Neuron (in vitro differentiated cells): ENCODE data around the gene C15orf39.

Experiments used
- H2AFZ ChIP-seq: one replicate; pipeline ENCODE4 v1.6.1; 2013; ENCODE audit warnings: low read depth, mild to moderate bottlenecking, inconsistent platforms, low read length, moderate library complexity
- H3K27me3 ChIP-seq: one replicate; pipeline ENCODE4 v1.6.1; 2013; ENCODE audit warnings: low read length; ENCODE audit not compliant: insufficient read depth
- H3K36me3 ChIP-seq: one replicate; pipeline ENCODE4 v1.6.1; 2013; ENCODE audit warnings: low read length; ENCODE audit not compliant: insufficient read depth
- H3K4me1 ChIP-seq: one replicate; pipeline ENCODE4 v1.6.1; 2013; ENCODE audit warnings: low read length; ENCODE audit not compliant: insufficient read depth
- H3K4me3 ChIP-seq: 2 replicates; pipeline ENCODE4 v1.5.1; 2013; ENCODE audit warnings: mild to moderate bottlenecking, low read length, moderate library complexity
- H3K9me3 ChIP-seq: one replicate; pipeline ENCODE4 v1.6.1; 2013; ENCODE audit warnings: low read length

Gene C15orf39

GRCh38 chr15:75201616-75202250 is at the start of gene C15orf39:
Gene C15orf39 (plus strand): TSS chr15:75201882. CDS start chr15:75206049, 4,167 bp downstream.
- H3K4me3 ChIP-seq, result peak within 1 kb of the TSS; percentile 80
- peaks cover 18% of the 10 kb centered on the region for H3K4me1 ChIP-seq
- H3K27me3 ChIP-seq, result peaks cover 23% of the 10 kb centered on the region
- H3K36me3 ChIP-seq, result peaks cover 3% of the 10 kb centered on the region
- H2AFZ ChIP-seq, result peak within 1 kb of the TSS; percentile 97
- no peaks in the 10 kb centered on the region for H3K9me3 ChIP-seq

DNA sequence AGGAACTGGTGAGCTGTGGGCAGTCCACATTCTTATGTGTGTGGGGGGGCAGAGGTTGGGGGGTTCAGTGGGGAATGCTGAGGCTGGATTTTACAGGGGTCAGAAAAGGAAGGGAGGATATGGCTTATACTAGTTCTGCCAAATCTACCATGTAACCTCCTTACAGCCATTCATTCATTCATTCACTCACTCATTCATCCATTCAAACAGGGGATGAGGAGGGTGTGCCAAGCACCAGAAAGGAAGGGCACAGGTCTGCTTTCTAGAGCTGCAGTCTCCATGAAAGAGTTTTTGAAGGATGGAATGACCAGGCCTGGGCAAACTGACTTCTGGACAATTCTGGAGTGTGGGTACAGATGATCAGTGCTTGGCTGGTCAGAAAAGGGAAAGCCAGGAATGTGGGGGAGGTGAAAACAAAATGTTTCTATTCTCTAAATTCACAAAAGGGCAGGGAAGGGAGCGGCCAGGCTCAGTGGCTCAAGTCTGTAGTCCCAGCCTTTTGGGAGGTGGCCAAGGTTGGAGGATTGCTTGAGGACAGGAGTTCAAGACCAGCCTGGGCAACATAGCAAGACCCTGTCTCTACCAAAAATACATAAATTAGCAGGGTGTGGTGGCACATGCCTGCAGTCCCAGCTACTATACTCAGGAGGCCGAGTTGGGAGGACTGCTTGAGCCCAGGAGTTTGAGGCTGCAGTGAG is 49.2 kb upstream of the C15orf39 start:
- no peaks in the 10 kb centered on the region for H3K36me3 ChIP-seq
- no peaks in the 10 kb centered on the region for H3K9me3 ChIP-seq
- H3K4me3 ChIP-seq, result no peak overlapping the region
- H3K4me1 ChIP-seq, result no peaks in the 10 kb centered on the region
- no peaks in the 10 kb centered on the region for H3K27me3 ChIP-seq
- no peak overlapping the region for H2AFZ ChIP-seq

DNA sequence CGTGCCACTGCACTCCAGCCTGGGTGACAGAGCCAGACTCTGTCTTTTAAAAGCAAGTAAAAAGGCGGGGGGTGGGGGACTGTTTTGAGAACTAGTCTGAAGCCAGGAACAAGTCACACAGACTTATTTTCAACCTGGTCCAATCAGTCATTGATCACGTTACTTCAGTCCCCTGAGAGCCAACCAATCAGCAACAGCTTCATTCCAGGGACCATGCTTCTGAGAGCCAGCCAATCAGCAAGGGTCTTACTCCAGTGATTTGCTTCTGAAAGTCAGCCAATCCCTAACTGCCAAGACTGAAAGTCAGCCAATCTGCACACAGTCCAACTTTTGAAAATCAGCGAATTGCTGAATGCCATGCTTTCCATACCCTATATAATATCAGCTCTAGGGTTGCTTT is 48.6 kb upstream of the C15orf39 start:
- no peak overlapping the region for H2AFZ ChIP-seq
- H3K4me3 ChIP-seq, result no peak overlapping the region
- H3K27me3 ChIP-seq, result no peaks in the 10 kb centered on the region

GRCh38 chr15:75153565-75154276 is 48.0 kb upstream of the C15orf39 start:
- Histone ChIP-seq H3K27me3 (no peaks in the 10 kb centered on the region), H3K9me3 (no peaks in the 10 kb centered on the region), H3K4me3 (no peak overlapping the region), H2AFZ (no peak overlapping the region), H3K36me3 (no peaks in the 10 kb centered on the region), H3K4me1 (no peaks in the 10 kb centered on the region)

More for the DNA sequence above, 48.6 kb upstream of the C15orf39 start:
- Histone ChIP-seq H3K36me3 (no peaks in the 10 kb centered on the region), H3K9me3 (no peaks in the 10 kb centered on the region), H3K4me1 (no peaks in the 10 kb centered on the region)

GRCh38 chr15:75154461-75155062 is 47.1 kb upstream of the C15orf39 start:
- no peaks in the 10 kb centered on the region for H3K9me3 ChIP-seq
- H3K4me1 ChIP-seq, result no peaks in the 10 kb centered on the region
- H3K4me3 ChIP-seq, result no peak overlapping the region
- no peak overlapping the region for H2AFZ ChIP-seq
- H3K36me3 ChIP-seq, result no peaks in the 10 kb centered on the region
- H3K27me3 ChIP-seq, result no peaks in the 10 kb centered on the region

- H3K9me3 ChIP-seq, result no peaks in the 10 kb centered on the region
- H3K27me3 ChIP-seq, result no peaks in the 10 kb centered on the region
- H3K36me3 ChIP-seq, result no peaks in the 10 kb centered on the region
- no peaks in the 10 kb centered on the region for H3K4me1 ChIP-seq
- H2AFZ ChIP-seq, result no peak overlapping the region
- no peak overlapping the region for H3K4me3 ChIP-seq
Observed at GRCh38 chr15:75156326-75157215, 45.1 kb upstream of the C15orf39 start.

DNA sequence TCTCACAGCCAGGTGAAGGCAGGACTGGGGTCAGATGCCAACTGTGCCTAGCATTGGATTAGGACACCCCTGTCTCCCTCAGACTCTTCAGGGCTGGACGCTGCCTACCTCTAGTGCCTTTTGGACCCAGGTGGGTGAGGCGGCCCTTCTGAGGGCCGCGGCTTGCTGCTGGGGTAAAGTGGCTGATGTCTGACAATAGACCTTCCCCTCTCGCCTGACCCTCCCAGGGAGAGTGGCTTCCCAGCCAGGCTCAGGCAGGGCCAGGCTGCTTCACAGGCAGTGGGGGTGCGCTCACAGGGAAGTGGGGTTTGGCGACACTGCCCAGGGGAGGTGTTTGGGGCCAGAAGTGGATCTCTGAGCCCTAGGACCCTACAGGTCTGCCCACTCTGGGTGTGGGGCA is 43.3 kb upstream of the C15orf39 start:
- H2AFZ ChIP-seq, result no peak overlapping the region
- no peaks in the 10 kb centered on the region for H3K27me3 ChIP-seq
- H3K36me3 ChIP-seq, result no peaks in the 10 kb centered on the region

GRCh38 chr15:75159244-75159643 is 42.4 kb upstream of the C15orf39 start:
- Histone ChIP-seq H3K4me3 (no peak overlapping the region), H3K27me3 (no peaks in the 10 kb centered on the region), H3K36me3 (no peaks in the 10 kb centered on the region), H3K4me1 (no peaks in the 10 kb centered on the region), H3K9me3 (no peaks in the 10 kb centered on the region), H2AFZ (no peak overlapping the region)

More for the DNA sequence above, 43.3 kb upstream of the C15orf39 start:
- no peak overlapping the region for H3K4me3 ChIP-seq
- no peaks in the 10 kb centered on the region for H3K9me3 ChIP-seq
- H3K4me1 ChIP-seq, result no peaks in the 10 kb centered on the region

GRCh38 chr15:75161106-75161916 is 40.4 kb upstream of the C15orf39 start:
- no peaks in the 10 kb centered on the region for H3K9me3 ChIP-seq
- H3K36me3 ChIP-seq, result no peaks in the 10 kb centered on the region
- no peaks in the 10 kb centered on the region for H3K4me1 ChIP-seq
- H3K27me3 ChIP-seq, result no peaks in the 10 kb centered on the region
- H3K4me3 ChIP-seq, result no peak overlapping the region
- no peak overlapping the region for H2AFZ ChIP-seq

DNA sequence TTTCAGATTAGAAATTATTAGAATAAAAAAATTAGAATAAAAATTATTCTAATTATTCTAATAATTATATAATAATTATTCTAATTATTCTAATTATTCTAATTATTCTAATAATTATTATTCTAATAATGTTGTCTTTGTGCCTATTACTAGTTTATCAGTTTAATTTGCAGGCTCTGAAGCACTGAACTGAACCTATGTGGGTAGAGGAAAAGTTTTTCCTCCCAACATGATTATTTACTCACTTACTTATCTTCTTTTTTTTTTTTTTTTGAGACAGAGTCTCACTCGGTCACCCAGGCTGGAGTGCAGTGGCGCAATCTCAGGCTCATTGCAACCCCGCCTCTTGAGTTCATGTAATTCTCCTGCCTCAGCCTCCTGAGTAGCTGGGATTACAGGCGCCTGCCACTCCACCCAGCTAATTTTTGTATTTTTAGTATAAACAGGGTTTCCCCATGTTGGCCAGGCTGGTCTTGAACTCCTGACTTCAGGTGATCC is 39.7 kb upstream of the C15orf39 start:
- Histone ChIP-seq H2AFZ (no peak overlapping the region), H3K4me1 (no peaks in the 10 kb centered on the region), H3K27me3 (no peaks in the 10 kb centered on the region), H3K4me3 (no peak overlapping the region), H3K9me3 (no peaks in the 10 kb centered on the region), H3K36me3 (no peaks in the 10 kb centered on the region)

DNA sequence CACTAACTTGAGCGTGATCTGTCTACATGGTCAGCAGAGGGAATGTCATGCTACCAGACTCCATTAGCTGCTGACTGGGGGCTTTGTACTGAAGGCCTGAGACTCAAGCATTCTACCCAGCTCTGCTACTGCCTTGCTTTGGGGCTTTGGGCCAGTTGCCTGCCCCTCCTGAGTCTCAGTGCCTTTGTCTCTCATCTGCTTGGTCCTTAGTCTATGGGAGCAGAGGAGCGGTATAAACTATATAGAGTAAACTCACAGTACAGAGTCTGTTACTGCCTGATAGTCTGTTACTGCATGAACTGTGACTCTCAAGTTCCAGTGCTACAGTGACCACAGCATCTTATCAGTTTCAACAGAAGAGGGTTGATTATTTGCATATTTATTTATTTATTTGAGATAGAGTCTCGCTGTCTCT is 38.5 kb upstream of the C15orf39 start:
- Histone ChIP-seq H3K4me1 (no peaks in the 10 kb centered on the region), H3K4me3 (no peak overlapping the region), H3K27me3 (no peaks in the 10 kb centered on the region), H2AFZ (no peak overlapping the region), H3K9me3 (no peaks in the 10 kb centered on the region), H3K36me3 (no peaks in the 10 kb centered on the region)
